ENCODE results near the gene PCDHGA2. TPM values are rescaled to one million over a fixed set of nuclear protein-coding genes. Genes with fewer than 3 reads are reported as not detected.
"Not testable (repeated sequence)": the region's sequence is repeated elsewhere in the genome, so short reads cannot be mapped to it uniquely, and the experiment has no call there.

The PCDHGA2 gene
- polyA plus RNA-seq, 1 experiment, result 6.3 TPM

DNA sequence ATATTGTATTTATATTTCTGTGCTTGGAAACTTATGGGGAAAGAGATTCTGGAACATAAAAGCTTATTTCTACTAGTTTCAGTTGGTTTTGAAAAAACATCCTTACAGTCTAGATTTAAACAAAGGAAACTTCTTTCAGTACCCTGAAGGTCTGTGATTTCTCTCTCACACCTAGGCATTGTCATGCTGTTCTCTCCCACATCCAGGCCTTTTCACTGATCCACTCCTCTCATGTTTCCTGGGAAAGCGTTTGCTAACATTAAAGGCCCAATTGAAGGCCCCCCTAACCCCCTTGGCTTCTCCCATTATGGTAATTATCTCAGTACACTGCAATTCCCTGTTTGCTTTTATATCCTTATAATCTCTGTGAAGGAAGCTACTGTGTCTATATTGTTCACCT is 4.2 kb downstream of the PCDHGA2 start:
- no peak for DNase-seq (ENCODE audit: low read depth, low spot score)
- POLR2A ChIA-PET, result no interaction called here
- peaks cover 6% of the 10 kb centered on the region for H3K27me3 ChIP-seq (ENCODE audit: control insufficient read depth, insufficient read depth, low read length)
- CTCF ChIA-PET, result interaction anchor here (0.7 to 4.5 kb wide), 7 partner anchors 11 to 224 kb away, joined by 3 to 18 read pairs (median 5); partner anchors contain the start of gene PCDHGA1
- no peak overlapping the region for H3K27ac ChIP-seq (ENCODE audit: low read depth, low read length)
- peaks cover 55% of the 10 kb centered on the region for H3K9me3 ChIP-seq (ENCODE audit: control insufficient read depth, insufficient read depth, low read length)
- TF ChIP-seq, protein P1, sequence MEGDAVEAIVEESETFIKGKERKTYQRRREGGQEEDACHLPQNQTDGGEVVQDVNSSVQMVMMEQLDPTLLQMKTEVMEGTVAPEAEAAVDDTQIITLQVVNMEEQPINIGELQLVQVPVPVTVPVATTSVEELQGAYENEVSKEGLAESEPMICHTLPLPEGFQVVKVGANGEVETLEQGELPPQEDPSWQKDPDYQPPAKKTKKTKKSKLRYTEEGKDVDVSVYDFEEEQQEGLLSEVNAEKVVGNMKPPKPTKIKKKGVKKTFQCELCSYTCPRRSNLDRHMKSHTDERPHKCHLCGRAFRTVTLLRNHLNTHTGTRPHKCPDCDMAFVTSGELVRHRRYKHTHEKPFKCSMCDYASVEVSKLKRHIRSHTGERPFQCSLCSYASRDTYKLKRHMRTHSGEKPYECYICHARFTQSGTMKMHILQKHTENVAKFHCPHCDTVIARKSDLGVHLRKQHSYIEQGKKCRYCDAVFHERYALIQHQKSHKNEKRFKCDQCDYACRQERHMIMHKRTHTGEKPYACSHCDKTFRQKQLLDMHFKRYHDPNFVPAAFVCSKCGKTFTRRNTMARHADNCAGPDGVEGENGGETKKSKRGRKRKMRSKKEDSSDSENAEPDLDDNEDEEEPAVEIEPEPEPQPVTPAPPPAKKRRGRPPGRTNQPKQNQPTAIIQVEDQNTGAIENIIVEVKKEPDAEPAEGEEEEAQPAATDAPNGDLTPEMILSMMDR (IDR thresholded peaks at IDR 0.05; ENCODE audit: low read depth, low read length), result no peak
- no peak overlapping the region for H3K4me3 ChIP-seq (ENCODE audit: low read depth, low read length)

DNA sequence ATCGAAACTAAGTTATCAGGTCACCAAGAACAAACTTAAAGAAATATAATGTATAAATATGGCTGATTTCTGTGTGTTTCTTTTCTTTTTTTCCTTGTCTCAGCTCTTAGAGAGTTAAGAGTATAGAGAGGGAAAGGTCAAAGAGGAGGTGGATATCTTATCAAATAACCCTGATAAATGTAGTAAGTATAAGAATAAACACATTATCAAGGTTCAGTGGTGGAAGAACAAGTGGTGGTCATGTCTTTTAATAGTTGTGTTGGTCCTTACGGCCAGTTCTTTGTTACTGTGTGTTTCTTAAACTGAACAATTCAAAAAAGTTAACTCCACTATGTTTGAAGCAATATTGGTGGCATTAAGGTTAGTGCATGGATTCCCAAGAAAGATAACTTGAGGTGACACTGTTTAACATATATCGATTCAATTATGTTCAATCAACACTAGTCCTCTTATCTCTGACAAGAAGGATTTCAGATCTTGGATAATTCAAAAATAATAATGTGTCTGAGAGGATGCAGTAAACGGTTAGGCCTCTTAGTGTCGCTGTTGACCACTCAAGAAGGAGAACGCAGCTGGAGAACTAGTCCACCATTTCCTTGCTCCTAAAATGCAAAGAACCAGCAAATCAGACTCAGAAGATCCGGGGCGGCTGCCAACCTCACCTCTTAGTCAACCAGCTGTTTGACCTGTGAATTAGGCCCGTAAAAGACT is 4.8 kb downstream of the PCDHGA2 start, which contains the start of gene PCDHGA3:
Gene PCDHGA3, plus strand, starts transcription at position 588 of the 711 bp plus-strand sequence. CDS start 205 bp downstream, outside the sequence.
- H3K9me3 ChIP-seq (ENCODE audit: control insufficient read depth, insufficient read depth, low read length), result peaks cover 55% of the 10 kb centered on the region
- CTCF ChIA-PET, result interaction anchor here (0.7 to 4.5 kb wide), 8 partner anchors 10 to 224 kb away, joined by 3 to 18 read pairs (median 4); partner anchors contain the start of gene PCDHGA1
- peak within 1 kb of the TSS; percentile 3 for H3K4me3 ChIP-seq (ENCODE audit: low read depth, low read length)
- DNase-seq (ENCODE audit: low read depth, low spot score), result no peak
- H3K27ac ChIP-seq (ENCODE audit: low read depth, low read length), result no peak within 1 kb of the TSS
- H3K27me3 ChIP-seq (ENCODE audit: control insufficient read depth, insufficient read depth, low read length), result peaks cover 6% of the 10 kb centered on the region
- TF ChIP-seq, protein P1 (IDR thresholded peaks at IDR 0.05; ENCODE audit: low read depth, low read length), result no peak; the same call in 1 of the 2 replicates
- POLR2A ChIA-PET, result no interaction called here

DNA sequence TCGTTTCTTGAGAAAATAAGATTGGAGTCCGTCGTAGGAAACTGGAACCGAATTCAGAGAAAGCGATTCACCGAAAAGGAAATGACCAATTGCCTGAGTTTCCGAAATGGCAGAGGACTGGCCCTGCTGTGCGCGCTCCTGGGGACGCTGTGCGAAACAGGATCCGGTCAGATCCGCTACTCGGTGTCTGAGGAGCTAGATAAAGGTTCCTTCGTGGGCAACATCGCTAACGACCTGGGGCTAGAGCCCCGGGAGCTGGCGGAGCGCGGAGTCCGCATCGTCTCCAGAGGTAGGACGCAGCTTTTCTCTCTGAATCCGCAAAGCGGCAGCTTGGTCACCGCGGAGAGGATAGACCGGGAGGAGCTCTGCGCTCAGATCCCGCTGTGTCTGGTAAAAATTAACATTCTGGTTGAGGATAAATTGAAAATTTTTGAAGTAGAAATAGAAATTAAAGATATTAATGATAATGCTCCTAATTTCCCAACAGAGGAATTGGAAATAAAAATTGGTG is 5.4 kb downstream of the PCDHGA2 start:
- ChIA-PET POLR2A (no interaction called here), CTCF (interaction anchor here (0.6 to 4.5 kb wide), 8 partner anchors 14 to 223 kb away, joined by 3 to 18 read pairs (median 4); partner anchors contain the start of gene PCDHGA1)
- Histone ChIP-seq H3K27me3 (ENCODE audit: control insufficient read depth, insufficient read depth, low read length) (peaks cover 6% of the 10 kb centered on the region), H3K9me3 (ENCODE audit: control insufficient read depth, insufficient read depth, low read length) (peaks cover 49% of the 10 kb centered on the region), H3K27ac (ENCODE audit: low read depth, low read length) (no peak overlapping the region), H3K4me3 (ENCODE audit: low read depth, low read length) (peak overlapping the region; percentile 3)
- no peak for DNase-seq (ENCODE audit: low read depth, low spot score)
- TF ChIP-seq, protein P1 (IDR thresholded peaks at IDR 0.05; ENCODE audit: low read depth, low read length), result no peak

DNA sequence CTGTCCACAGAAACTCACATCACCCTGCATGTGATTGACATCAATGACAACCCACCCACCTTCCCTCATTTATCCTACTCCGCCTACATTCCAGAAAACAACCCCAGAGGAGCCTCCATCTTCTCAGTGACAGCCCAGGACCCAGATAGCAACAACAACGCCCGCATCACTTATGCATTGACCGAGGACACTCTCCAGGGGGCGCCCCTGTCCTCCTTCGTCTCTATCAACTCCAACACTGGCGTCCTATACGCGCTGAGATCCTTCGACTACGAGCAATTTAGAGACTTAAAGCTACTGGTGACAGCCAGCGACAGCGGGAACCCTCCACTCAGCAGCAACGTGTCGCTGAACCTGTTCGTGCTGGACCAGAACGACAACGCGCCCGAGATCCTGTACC is 6.8 kb downstream of the PCDHGA2 start:
- H3K27me3 ChIP-seq (ENCODE audit: control insufficient read depth, insufficient read depth, low read length), result peaks cover 2% of the 10 kb centered on the region
- TF ChIP-seq, protein P1 (IDR thresholded peaks at IDR 0.05; ENCODE audit: low read depth, low read length), result no peak
- CTCF ChIA-PET, result no interaction called here
- POLR2A ChIA-PET, result no interaction called here
- no peak overlapping the region for H3K27ac ChIP-seq (ENCODE audit: low read depth, low read length)
- DNase-seq (ENCODE audit: low read depth, low spot score), result no peak
- H3K4me3 ChIP-seq (ENCODE audit: low read depth, low read length), result no peak overlapping the region
- peaks cover 42% of the 10 kb centered on the region for H3K9me3 ChIP-seq (ENCODE audit: control insufficient read depth, insufficient read depth, low read length)

DNA sequence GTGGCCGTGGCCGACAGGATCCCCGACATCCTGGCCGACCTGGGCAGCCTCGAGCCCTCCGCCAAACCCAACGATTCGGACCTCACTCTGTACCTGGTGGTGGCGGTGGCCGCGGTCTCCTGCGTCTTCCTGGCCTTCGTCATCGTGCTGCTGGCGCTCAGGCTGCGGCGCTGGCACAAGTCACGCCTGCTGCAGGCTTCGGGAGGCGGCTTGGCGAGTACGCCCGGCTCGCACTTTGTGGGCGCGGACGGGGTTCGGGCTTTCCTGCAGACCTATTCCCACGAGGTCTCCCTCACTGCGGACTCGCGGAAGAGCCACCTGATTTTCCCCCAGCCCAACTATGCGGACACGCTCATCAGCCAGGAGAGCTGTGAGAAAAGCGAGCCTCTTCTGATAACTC is 7.5 kb downstream of the PCDHGA2 start:
- POLR2A ChIA-PET; H3K27me3 ChIP-seq (ENCODE audit: control insufficient read depth, insufficient read depth, low read length); DNase-seq (ENCODE audit: low read depth, low spot score); H3K4me3 ChIP-seq (ENCODE audit: low read depth, low read length); H3K27ac ChIP-seq (ENCODE audit: low read depth, low read length): not testable (repeated sequence)
- peaks cover 41% of the 10 kb centered on the region for H3K9me3 ChIP-seq (ENCODE audit: control insufficient read depth, insufficient read depth, low read length)
- CTCF ChIA-PET, result interaction anchor here (1.5 to 5.8 kb wide), 2 partner anchors 7 to 217 kb away, joined by 3 to 46 read pairs; partner anchors contain the start of gene PCDHGA2
